Keratinocyte (primary cell): Measurements from ENCODE around the gene ZBTB20.

Experiments used
- CTCF ChIP-seq, 3 experiments: IDR thresholded peaks in 1 of 3; conservative IDR thresholded peaks in 1 of 3; optimal IDR thresholded peaks in 1 of 3; 2 replicates in 2 of 3; 3 replicates in 1 of 3; pipeline versions ENCODE3 to v1.5.1; 2011; ENCODE audit warnings: low read length in 3 of 3, mild to moderate bottlenecking in 3 of 3, moderate library complexity in 2 of 3, control low read depth in 1 of 3, inconsistent platforms in 1 of 3; ENCODE audit not compliant: insufficient read depth in 2 of 3; ENCODE audit errors: extremely low read depth in 1 of 3
- EZH2 ChIP-seq: IDR thresholded peaks from one replicate; pipeline ENCODE4 v1.6.1; 2012; ENCODE audit warnings: inconsistent platforms, mild to moderate bottlenecking, low read length, moderate library complexity

DNA sequence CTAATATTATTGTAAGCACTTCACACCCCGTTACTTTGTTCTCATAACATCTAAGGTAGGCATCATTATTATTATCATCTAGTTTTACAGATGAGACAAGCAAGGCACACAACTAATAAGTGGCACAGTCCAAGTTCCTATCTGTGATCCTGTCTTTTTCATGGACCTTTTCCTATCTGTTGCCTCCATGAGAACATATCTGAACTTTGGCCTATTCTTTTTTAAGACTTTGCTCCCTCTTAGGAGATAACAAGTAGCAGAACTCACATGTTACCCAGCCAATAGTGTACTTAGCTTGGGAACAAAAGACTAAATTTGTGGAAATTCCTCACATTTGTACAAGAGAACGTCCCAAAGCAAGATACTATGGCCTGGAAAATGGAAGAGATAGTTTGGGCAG lies 680.8 kb downstream of the ZBTB20 start:
- TF ChIP-seq CTCF (optimal IDR thresholded peaks at IDR 0.05 in 1 of 3, IDR thresholded peaks at IDR 0.05 in 1 of 3, conservative IDR thresholded peaks at IDR 0.05 in 1 of 3; ENCODE audit: extremely low read depth in 1 of 3, insufficient read depth in 2 of 3, low read length in 3 of 3) (no peak), EZH2 (no peak)
